ENCODE results near the gene WNT3A.

The WNT3A gene

DNA sequence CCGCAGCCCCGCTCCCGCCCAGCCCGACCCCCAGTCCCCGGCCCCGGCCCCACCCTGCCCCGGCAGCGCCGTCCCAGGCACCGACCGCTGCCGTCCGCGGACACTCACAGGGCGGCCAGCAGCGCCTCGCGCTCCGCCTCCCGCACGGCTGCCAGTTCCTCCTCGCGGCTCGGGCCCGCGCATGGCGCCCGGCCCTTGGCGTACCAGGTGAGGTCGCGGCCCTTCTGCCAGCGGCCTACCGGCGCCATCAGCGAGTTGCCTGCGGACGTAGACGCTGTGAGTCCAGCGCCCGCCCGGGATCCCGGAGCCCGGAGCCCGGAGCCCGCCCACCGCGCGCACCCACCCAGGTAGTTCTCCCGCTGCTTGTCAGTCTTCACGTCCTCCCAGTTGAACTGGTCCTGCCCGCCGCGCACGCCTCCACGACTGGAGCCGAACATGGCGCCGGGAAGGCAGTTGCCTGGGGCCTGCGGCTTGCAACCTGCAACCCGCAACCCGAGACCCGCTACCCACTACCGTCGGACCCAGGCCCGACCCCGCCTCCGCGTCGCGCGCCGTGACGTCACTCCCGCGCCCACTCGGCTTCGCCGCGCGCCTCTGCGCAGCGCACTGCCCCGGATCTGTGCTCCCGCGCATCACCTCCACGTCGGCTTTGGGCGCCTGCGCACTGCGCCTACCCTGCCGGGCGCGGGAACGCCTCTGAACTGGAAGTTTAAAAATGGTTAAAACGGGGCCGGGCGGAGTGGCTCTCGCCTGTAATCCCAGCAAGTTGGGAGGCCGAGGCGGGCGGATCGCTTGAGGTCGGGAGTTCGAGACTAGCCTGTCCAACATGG, 96.2 kb downstream of the WNT3A start, which contains the start of gene C1orf35 (continued):
- TF ChIP-seq, protein P1, sequence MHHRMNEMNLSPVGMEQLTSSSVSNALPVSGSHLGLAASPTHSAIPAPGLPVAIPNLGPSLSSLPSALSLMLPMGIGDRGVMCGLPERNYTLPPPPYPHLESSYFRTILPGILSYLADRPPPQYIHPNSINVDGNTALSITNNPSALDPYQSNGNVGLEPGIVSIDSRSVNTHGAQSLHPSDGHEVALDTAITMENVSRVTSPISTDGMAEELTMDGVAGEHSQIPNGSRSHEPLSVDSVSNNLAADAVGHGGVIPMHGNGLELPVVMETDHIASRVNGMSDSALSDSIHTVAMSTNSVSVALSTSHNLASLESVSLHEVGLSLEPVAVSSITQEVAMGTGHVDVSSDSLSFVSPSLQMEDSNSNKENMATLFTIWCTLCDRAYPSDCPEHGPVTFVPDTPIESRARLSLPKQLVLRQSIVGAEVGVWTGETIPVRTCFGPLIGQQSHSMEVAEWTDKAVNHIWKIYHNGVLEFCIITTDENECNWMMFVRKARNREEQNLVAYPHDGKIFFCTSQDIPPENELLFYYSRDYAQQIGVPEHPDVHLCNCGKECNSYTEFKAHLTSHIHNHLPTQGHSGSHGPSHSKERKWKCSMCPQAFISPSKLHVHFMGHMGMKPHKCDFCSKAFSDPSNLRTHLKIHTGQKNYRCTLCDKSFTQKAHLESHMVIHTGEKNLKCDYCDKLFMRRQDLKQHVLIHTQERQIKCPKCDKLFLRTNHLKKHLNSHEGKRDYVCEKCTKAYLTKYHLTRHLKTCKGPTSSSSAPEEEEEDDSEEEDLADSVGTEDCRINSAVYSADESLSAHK (tag by site-specific recombination; IDR thresholded peaks at IDR 0.05) = peak; percentile 32; the same call in 1 of the 2 replicates
- TF ChIP-seq, protein P2, sequence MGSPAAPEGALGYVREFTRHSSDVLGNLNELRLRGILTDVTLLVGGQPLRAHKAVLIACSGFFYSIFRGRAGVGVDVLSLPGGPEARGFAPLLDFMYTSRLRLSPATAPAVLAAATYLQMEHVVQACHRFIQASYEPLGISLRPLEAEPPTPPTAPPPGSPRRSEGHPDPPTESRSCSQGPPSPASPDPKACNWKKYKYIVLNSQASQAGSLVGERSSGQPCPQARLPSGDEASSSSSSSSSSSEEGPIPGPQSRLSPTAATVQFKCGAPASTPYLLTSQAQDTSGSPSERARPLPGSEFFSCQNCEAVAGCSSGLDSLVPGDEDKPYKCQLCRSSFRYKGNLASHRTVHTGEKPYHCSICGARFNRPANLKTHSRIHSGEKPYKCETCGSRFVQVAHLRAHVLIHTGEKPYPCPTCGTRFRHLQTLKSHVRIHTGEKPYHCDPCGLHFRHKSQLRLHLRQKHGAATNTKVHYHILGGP (tag by site-specific recombination; IDR thresholded peaks at IDR 0.05) = no peak
- TF ChIP-seq ZFHX2 (tag by site-specific recombination; conservative IDR thresholded peaks at IDR 0.05) (peak; percentile 99), ZFP69B (tag by site-specific recombination; IDR thresholded peaks at IDR 0.05) (peak; percentile 48; the same call in 1 of the 2 replicates), ZNF785 (tag by site-specific recombination; IDR thresholded peaks at IDR 0.05) (peak; percentile 15; the same call in 1 of the 2 replicates), ZNF843 (tag by site-specific recombination; IDR thresholded peaks at IDR 0.05) (peak; percentile 67), ZBTB21 (tag by site-specific recombination; IDR thresholded peaks at IDR 0.05) (peak; percentile 92), REPIN1 (tag by site-specific recombination; IDR thresholded peaks at IDR 0.05; ENCODE audit: low read depth) (peak; percentile 82; the same call in 1 of the 2 replicates), ZNF830 (tag by site-specific recombination; IDR thresholded peaks at IDR 0.05; ENCODE audit: low read depth) (no peak), YY2 (tag by site-specific recombination; IDR thresholded peaks at IDR 0.05) (no peak; the same call in 1 of the 2 replicates), SP2 (tag by site-specific recombination; IDR thresholded peaks at IDR 0.05) (peak; percentile 90), ZNF416 (tag by site-specific recombination; IDR thresholded peaks at IDR 0.05) (no peak), HOXC10 (CRISPR knock-in tag; IDR thresholded peaks at IDR 0.05) (no peak), ZNF777 (tag by site-specific recombination; IDR thresholded peaks at IDR 0.05; ENCODE audit: borderline replicate concordance) (no peak), ZNF24 (tag by site-specific recombination; IDR thresholded peaks at IDR 0.05) (peak; percentile 32; the same call in 1 of the 2 replicates), ZNF266 (tag by site-specific recombination; IDR thresholded peaks at IDR 0.05; ENCODE audit: low read depth) (no peak), ZNF707 (tag by site-specific recombination; IDR thresholded peaks at IDR 0.05) (no peak), ZNF544 (tag by site-specific recombination; IDR thresholded peaks at IDR 0.05) (no peak), GLIS1 (tag by site-specific recombination; IDR thresholded peaks at IDR 0.05) (peak; percentile 76), ZNF701 (tag by site-specific recombination; IDR thresholded peaks at IDR 0.05) (no peak)
- TF ChIP-seq, protein P3, sequence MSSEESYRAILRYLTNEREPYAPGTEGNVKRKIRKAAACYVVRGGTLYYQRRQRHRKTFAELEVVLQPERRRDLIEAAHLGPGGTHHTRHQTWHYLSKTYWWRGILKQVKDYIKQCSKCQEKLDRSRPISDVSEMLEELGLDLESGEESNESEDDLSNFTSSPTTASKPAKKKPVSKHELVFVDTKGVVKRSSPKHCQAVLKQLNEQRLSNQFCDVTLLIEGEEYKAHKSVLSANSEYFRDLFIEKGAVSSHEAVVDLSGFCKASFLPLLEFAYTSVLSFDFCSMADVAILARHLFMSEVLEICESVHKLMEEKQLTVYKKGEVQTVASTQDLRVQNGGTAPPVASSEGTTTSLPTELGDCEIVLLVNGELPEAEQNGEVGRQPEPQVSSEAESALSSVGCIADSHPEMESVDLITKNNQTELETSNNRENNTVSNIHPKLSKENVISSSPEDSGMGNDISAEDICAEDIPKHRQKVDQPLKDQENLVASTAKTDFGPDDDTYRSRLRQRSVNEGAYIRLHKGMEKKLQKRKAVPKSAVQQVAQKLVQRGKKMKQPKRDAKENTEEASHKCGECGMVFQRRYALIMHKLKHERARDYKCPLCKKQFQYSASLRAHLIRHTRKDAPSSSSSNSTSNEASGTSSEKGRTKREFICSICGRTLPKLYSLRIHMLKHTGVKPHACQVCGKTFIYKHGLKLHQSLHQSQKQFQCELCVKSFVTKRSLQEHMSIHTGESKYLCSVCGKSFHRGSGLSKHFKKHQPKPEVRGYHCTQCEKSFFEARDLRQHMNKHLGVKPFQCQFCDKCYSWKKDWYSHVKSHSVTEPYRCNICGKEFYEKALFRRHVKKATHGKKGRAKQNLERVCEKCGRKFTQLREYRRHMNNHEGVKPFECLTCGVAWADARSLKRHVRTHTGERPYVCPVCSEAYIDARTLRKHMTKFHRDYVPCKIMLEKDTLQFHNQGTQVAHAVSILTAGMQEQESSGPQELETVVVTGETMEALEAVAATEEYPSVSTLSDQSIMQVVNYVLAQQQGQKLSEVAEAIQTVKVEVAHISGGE (tag by site-specific recombination; conservative IDR thresholded peaks at IDR 0.05; ENCODE audit: low read depth) = peak; percentile 46
- TF ChIP-seq, protein P4, sequence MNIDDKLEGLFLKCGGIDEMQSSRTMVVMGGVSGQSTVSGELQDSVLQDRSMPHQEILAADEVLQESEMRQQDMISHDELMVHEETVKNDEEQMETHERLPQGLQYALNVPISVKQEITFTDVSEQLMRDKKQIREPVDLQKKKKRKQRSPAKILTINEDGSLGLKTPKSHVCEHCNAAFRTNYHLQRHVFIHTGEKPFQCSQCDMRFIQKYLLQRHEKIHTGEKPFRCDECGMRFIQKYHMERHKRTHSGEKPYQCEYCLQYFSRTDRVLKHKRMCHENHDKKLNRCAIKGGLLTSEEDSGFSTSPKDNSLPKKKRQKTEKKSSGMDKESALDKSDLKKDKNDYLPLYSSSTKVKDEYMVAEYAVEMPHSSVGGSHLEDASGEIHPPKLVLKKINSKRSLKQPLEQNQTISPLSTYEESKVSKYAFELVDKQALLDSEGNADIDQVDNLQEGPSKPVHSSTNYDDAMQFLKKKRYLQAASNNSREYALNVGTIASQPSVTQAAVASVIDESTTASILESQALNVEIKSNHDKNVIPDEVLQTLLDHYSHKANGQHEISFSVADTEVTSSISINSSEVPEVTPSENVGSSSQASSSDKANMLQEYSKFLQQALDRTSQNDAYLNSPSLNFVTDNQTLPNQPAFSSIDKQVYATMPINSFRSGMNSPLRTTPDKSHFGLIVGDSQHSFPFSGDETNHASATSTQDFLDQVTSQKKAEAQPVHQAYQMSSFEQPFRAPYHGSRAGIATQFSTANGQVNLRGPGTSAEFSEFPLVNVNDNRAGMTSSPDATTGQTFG (tag by site-specific recombination; IDR thresholded peaks at IDR 0.05; ENCODE audit: borderline replicate concordance) = no peak
- TF ChIP-seq, protein P5, sequence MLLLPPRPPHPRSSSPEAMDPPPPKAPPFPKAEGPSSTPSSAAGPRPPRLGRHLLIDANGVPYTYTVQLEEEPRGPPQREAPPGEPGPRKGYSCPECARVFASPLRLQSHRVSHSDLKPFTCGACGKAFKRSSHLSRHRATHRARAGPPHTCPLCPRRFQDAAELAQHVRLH (tag by site-specific recombination; IDR thresholded peaks at IDR 0.05) = peak; percentile 98
- TF ChIP-seq, protein P6, sequence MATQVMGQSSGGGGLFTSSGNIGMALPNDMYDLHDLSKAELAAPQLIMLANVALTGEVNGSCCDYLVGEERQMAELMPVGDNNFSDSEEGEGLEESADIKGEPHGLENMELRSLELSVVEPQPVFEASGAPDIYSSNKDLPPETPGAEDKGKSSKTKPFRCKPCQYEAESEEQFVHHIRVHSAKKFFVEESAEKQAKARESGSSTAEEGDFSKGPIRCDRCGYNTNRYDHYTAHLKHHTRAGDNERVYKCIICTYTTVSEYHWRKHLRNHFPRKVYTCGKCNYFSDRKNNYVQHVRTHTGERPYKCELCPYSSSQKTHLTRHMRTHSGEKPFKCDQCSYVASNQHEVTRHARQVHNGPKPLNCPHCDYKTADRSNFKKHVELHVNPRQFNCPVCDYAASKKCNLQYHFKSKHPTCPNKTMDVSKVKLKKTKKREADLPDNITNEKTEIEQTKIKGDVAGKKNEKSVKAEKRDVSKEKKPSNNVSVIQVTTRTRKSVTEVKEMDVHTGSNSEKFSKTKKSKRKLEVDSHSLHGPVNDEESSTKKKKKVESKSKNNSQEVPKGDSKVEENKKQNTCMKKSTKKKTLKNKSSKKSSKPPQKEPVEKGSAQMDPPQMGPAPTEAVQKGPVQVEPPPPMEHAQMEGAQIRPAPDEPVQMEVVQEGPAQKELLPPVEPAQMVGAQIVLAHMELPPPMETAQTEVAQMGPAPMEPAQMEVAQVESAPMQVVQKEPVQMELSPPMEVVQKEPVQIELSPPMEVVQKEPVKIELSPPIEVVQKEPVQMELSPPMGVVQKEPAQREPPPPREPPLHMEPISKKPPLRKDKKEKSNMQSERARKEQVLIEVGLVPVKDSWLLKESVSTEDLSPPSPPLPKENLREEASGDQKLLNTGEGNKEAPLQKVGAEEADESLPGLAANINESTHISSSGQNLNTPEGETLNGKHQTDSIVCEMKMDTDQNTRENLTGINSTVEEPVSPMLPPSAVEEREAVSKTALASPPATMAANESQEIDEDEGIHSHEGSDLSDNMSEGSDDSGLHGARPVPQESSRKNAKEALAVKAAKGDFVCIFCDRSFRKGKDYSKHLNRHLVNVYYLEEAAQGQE (tag by site-specific recombination; IDR thresholded peaks at IDR 0.05) = peak; percentile 27; the same call in 1 of the 2 replicates
